H9 (cell line): ENCODE results near the gene ZNF521. TPM values are rescaled to one million over a fixed set of nuclear protein-coding genes. Genes with fewer than 3 reads are reported as not detected.

Experiments
- DNase-seq: peaks from one replicate; pipeline ENCODE4 v3.0.0-alpha.2; 2017
- H2AFZ ChIP-seq: one replicate; pipeline ENCODE4 v1.6.1; 2013; ENCODE audit warnings: mild to moderate bottlenecking, low read length, control low read depth, moderate library complexity
- H2AK5ac ChIP-seq: 2 replicates; pipeline ENCODE4 v1.6.1; 2013; ENCODE audit warnings: low read length, control low read depth, mixed read lengths; ENCODE audit not compliant: insufficient read length
- H2BK120ac ChIP-seq: one replicate; pipeline ENCODE4 v1.6.1; 2013; ENCODE audit warnings: low read depth, mild to moderate bottlenecking, low read length, control low read depth, inconsistent platforms; ENCODE audit not compliant: poor library complexity, severe bottlenecking
- H2BK12ac ChIP-seq: 2 replicates; pipeline ENCODE4 v1.6.1; 2013; ENCODE audit warnings: low read length, control low read depth, mixed read lengths, low read depth; ENCODE audit not compliant: insufficient read length
- H2BK15ac ChIP-seq: 2 replicates; pipeline ENCODE4 v1.6.1; 2013; ENCODE audit warnings: low read depth, low read length, control low read depth
- H2BK20ac ChIP-seq: one replicate; pipeline ENCODE4 v1.6.1; 2013; ENCODE audit warnings: low read depth, mild to moderate bottlenecking, low read length, control low read depth, inconsistent platforms; ENCODE audit not compliant: poor library complexity, severe bottlenecking
- H2BK5ac ChIP-seq: 2 replicates; pipeline ENCODE4 v1.6.1; 2013; ENCODE audit warnings: low read length, control low read depth, mixed read lengths; ENCODE audit not compliant: insufficient read length
- H3K14ac ChIP-seq: 2 replicates; pipeline ENCODE4 v1.6.1; 2013; ENCODE audit warnings: low read length, control low read depth; ENCODE audit not compliant: insufficient read depth
- H3K18ac ChIP-seq: 2 replicates; pipeline ENCODE4 v1.6.1; 2013; ENCODE audit warnings: low read depth, mild to moderate bottlenecking, mixed read lengths, low read length, control low read depth; ENCODE audit not compliant: insufficient read length
- H3K23ac ChIP-seq: 2 replicates; pipeline ENCODE4 v1.6.1; 2013; ENCODE audit warnings: low read length, control low read depth, mixed read lengths, low read depth; ENCODE audit not compliant: insufficient read length
- H3K23me2 ChIP-seq: 2 replicates; pipeline ENCODE4 v1.6.1; 2013; ENCODE audit warnings: low read depth, mild to moderate bottlenecking, mixed read lengths, low read length, control low read depth; ENCODE audit not compliant: insufficient read length, poor library complexity, severe bottlenecking
- H3K27ac ChIP-seq: 2 replicates; pipeline ENCODE4 v1.5.1; 2013; ENCODE audit warnings: low read length, control low read depth, mixed read lengths, low read depth; ENCODE audit not compliant: insufficient read length
- H3K27me3 ChIP-seq: 2 replicates; pipeline ENCODE4 v1.6.1; 2013; ENCODE audit warnings: low read length, control low read depth, inconsistent platforms; ENCODE audit not compliant: insufficient read depth
- H3K4ac ChIP-seq: 2 replicates; pipeline ENCODE4 v1.6.1; 2013; ENCODE audit warnings: low read depth, mild to moderate bottlenecking, control low read depth, inconsistent platforms, low read length, moderate library complexity
- H3K4me1 ChIP-seq: 2 replicates; pipeline ENCODE4 v1.6.1; 2013; ENCODE audit warnings: low read length, control low read depth, inconsistent platforms; ENCODE audit not compliant: insufficient read depth
- H3K4me2 ChIP-seq: 2 replicates; pipeline ENCODE4 v1.6.1; 2013; ENCODE audit warnings: low read length, control low read depth, mixed read lengths; ENCODE audit not compliant: insufficient read length, insufficient read depth
- H3K56ac ChIP-seq: 2 replicates; pipeline ENCODE4 v1.6.1; 2013; ENCODE audit warnings: low read depth, mild to moderate bottlenecking, mixed read lengths, low read length, control low read depth; ENCODE audit not compliant: insufficient read length
- H3K79me1 ChIP-seq: 2 replicates; pipeline ENCODE4 v1.6.1; 2013; ENCODE audit warnings: low read depth, mild to moderate bottlenecking, moderate library complexity, low read length, control low read depth, inconsistent platforms; ENCODE audit not compliant: insufficient read depth, poor library complexity, severe bottlenecking
- H3K79me2 ChIP-seq: 2 replicates; pipeline ENCODE4 v1.6.1; 2013; ENCODE audit warnings: low read length, control low read depth, inconsistent platforms; ENCODE audit not compliant: insufficient read depth
- H3K9ac ChIP-seq: 2 replicates; pipeline ENCODE4 v1.6.1; 2013; ENCODE audit warnings: low read length, control low read depth, mixed read lengths; ENCODE audit not compliant: insufficient read length; ENCODE audit errors: extremely low read depth
- H3K9me3 ChIP-seq: one replicate; pipeline ENCODE4 v1.6.1; 2013; ENCODE audit warnings: low read depth, low read length, inconsistent platforms; ENCODE audit not compliant: control insufficient read depth
- H3T11ph ChIP-seq: one replicate; pipeline ENCODE4 v1.6.1; 2013; ENCODE audit warnings: mild to moderate bottlenecking, low read length, control low read depth, inconsistent platforms
- H4K20me1 ChIP-seq: one replicate; pipeline ENCODE4 v1.6.1; 2013; ENCODE audit not compliant: control insufficient read depth, insufficient read length, insufficient read depth
- H4K5ac ChIP-seq: 2 replicates; pipeline ENCODE4 v1.6.1; 2013; ENCODE audit warnings: low read depth, mild to moderate bottlenecking, mixed read lengths, low read length, control low read depth; ENCODE audit not compliant: insufficient read length
- H4K8ac ChIP-seq: replicated peaks from 2 replicates; pipeline ENCODE4 v1.6.1; 2013; ENCODE audit warnings: low read length, control low read depth, mixed read lengths, low read depth; ENCODE audit not compliant: insufficient read length
- H4K91ac ChIP-seq: 2 replicates; pipeline ENCODE4 v1.6.1; 2013; ENCODE audit warnings: low read depth, mild to moderate bottlenecking, moderate library complexity, mixed read lengths, low read length, control low read depth; ENCODE audit not compliant: insufficient read length
- H3K27ac Mint-ChIP-seq, 3 experiments: 2 replicates in 2 of 3; 3 replicates in 1 of 3; pipeline ENCODE4 v1.8.0; 2020 to 2021; ENCODE audit warnings: mixed read lengths in 3 of 3, mild to moderate bottlenecking in 1 of 3, moderate library complexity in 1 of 3
- H3K27me3 Mint-ChIP-seq: 2 replicates; pipeline ENCODE4 v1.8.0; 2021; ENCODE audit warnings: low read depth, mild to moderate bottlenecking, moderate library complexity, mixed read lengths
- H3K36me3 Mint-ChIP-seq, 3 experiments: 2 replicates in 2 of 3; 3 replicates in 1 of 3; pipeline ENCODE4 v1.8.0; 2020 to 2021; ENCODE audit warnings: low read depth in 3 of 3, mixed read lengths in 3 of 3; ENCODE audit not compliant: insufficient read depth in 1 of 3
- H3K4me1 Mint-ChIP-seq, 2 experiments: 2 replicates each; pipeline ENCODE4 v1.8.0; 2020; ENCODE audit warnings: mixed read lengths in 2 of 2
- H3K4me3 Mint-ChIP-seq, 2 experiments: 2 replicates in 1 of 2; 3 replicates in 1 of 2; pipeline ENCODE4 v1.8.0; 2020 to 2021; ENCODE audit warnings: mild to moderate bottlenecking in 2 of 2, mixed read lengths in 2 of 2, moderate library complexity in 1 of 2
- H3K9me3 Mint-ChIP-seq, 2 experiments: 2 replicates in 1 of 2; 3 replicates in 1 of 2; pipeline ENCODE4 v1.8.0; 2020; ENCODE audit warnings: mild to moderate bottlenecking in 2 of 2, mixed read lengths in 2 of 2, moderate library complexity in 1 of 2
- WGBS: extraction: QIAGEN DNeasy Blood & Tissue Kit; methylation state at CpG from one replicate; pipeline ENCODE4 v1.1.7; 2013; ENCODE audit warnings: missing lambda C conversion rate, low lambda C conversion rate, mixed read lengths; ENCODE audit not compliant: insufficient read length; ENCODE audit errors: extremely low coverage; 5-methylcytosine and 5-hydroxymethylcytosine counted together
- total RNA-seq: library from RNA; stranded (reverse); gene quantifications from 2 replicates; pipeline ENCODE4 v1.2.1, GENCODE V29; 2021
- TF ChIP-seq, protein P1 (sequence below): fragments of 200-600 bp; sonication (generic); conservative IDR thresholded peaks from 3 replicates; pipeline ENCODE4 v1.8.0; 2021; ENCODE audit warnings: antibody characterized with exemption, mild to moderate bottlenecking

ZNF521 gene
- total RNA-seq, 1 experiment from 2014 or later, result 3.3 TPM

DNA sequence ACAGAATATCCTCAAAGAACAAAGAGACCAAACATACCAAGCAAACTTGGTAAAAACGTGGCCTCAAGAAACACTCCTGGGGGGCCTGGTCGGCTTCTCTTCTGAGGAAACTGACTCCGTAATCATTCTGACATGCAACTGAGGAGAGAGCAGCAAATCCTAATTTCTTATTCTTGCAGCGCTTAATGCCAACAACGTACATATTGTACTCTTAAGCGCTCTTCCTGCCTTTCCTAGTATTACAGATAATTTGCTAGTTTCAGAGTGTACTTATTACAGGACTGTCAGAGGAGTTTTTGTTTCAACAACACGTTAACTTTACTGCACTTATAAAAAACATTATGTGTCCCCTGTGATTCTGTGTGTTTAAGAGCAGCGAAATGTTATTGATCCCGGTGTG is 64.9 kb downstream of the ZNF521 start:
- H3K23me2 ChIP-seq, result no peaks in the 10 kb centered on the region
- H2BK120ac ChIP-seq, result no peak overlapping the region
- H4K91ac ChIP-seq, result no peak overlapping the region
- H3K23ac ChIP-seq, result no peak overlapping the region
- H3K9ac ChIP-seq, result no peak overlapping the region
- no peaks in the 10 kb centered on the region; a peak in 1 of 5 replicates for H3K9me3 Mint-ChIP-seq
- H2BK15ac ChIP-seq, result no peak overlapping the region
- WGBS, result no CpG with 5 or more reads among the region's 9 CpGs
- no peaks in the 10 kb centered on the region for H3K79me2 ChIP-seq
- no peaks in the 10 kb centered on the region for H3K79me1 ChIP-seq
- no peaks in the 10 kb centered on the region; the same call in 1 of the 2 replicates for H3K27me3 Mint-ChIP-seq
- no peaks in the 10 kb centered on the region for H4K20me1 ChIP-seq
- H3K27me3 ChIP-seq, result no peaks in the 10 kb centered on the region
- no peak overlapping the region for H2BK12ac ChIP-seq
- no peak overlapping the region for H2AFZ ChIP-seq
- DNase-seq, result no peak
- H3K9me3 ChIP-seq, result no peaks in the 10 kb centered on the region
- no peaks in the 10 kb centered on the region for H3K36me3 Mint-ChIP-seq
- H3K4me1 Mint-ChIP-seq, result peaks cover 16 to 18% of the 10 kb centered on the region in 2 experiments
- no peak overlapping the region for H2BK5ac ChIP-seq
- TF ChIP-seq, protein P1, sequence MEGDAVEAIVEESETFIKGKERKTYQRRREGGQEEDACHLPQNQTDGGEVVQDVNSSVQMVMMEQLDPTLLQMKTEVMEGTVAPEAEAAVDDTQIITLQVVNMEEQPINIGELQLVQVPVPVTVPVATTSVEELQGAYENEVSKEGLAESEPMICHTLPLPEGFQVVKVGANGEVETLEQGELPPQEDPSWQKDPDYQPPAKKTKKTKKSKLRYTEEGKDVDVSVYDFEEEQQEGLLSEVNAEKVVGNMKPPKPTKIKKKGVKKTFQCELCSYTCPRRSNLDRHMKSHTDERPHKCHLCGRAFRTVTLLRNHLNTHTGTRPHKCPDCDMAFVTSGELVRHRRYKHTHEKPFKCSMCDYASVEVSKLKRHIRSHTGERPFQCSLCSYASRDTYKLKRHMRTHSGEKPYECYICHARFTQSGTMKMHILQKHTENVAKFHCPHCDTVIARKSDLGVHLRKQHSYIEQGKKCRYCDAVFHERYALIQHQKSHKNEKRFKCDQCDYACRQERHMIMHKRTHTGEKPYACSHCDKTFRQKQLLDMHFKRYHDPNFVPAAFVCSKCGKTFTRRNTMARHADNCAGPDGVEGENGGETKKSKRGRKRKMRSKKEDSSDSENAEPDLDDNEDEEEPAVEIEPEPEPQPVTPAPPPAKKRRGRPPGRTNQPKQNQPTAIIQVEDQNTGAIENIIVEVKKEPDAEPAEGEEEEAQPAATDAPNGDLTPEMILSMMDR, result no peak
- H3K4me2 ChIP-seq, result no peak overlapping the region
- no peak overlapping the region for H4K8ac ChIP-seq
- no peak overlapping the region for H3T11ph ChIP-seq
- no peak overlapping the region for H3K18ac ChIP-seq
- no peak overlapping the region for H3K27ac Mint-ChIP-seq
- no peak overlapping the region for H3K14ac ChIP-seq
- H3K4me1 ChIP-seq, result peaks cover 7% of the 10 kb centered on the region; the same call in 1 of the 2 replicates
- H4K5ac ChIP-seq, result no peak overlapping the region
- no peak overlapping the region for H3K4me3 Mint-ChIP-seq
- no peak overlapping the region for H3K4ac ChIP-seq
- H2BK20ac ChIP-seq, result no peak overlapping the region
- H2AK5ac ChIP-seq, result no peak overlapping the region
- no peak overlapping the region for H3K27ac ChIP-seq
- H3K56ac ChIP-seq, result no peak overlapping the region
